Chondrocyte (in vitro differentiated cells): ENCODE measurements around the gene SLC24A4. TPM values are rescaled to one million over a fixed set of nuclear protein-coding genes. Genes with fewer than 3 reads are reported as not detected.
"Not testable (repeated sequence)": the region's sequence is repeated elsewhere in the genome, so short reads cannot be mapped to it uniquely, and the experiment has no call there.

Experiments
- DNase-seq: peaks from one replicate; pipeline ENCODE4 v3.0.0; 2021; ENCODE audit warnings: mixed read lengths, low spot score
- H3K27ac Mint-ChIP-seq: one replicate; pipeline ENCODE4 v1.8.0; 2021; ENCODE audit warnings: mild to moderate bottlenecking, moderate library complexity, mixed read lengths; ENCODE audit not compliant: unreplicated experiment
- H3K27me3 Mint-ChIP-seq: 2 replicates; pipeline ENCODE4 v1.8.0; 2021; ENCODE audit warnings: low read depth, mixed read lengths
- H3K36me3 Mint-ChIP-seq: 2 replicates; pipeline ENCODE4 v1.8.0; 2021; ENCODE audit warnings: low read depth, mixed read lengths
- H3K4me1 Mint-ChIP-seq: 2 replicates; pipeline ENCODE4 v1.8.0; 2021; ENCODE audit warnings: low read depth, mild to moderate bottlenecking, mixed read lengths
- H3K4me3 Mint-ChIP-seq: one replicate; pipeline ENCODE4 v1.8.0; 2021; ENCODE audit warnings: mild to moderate bottlenecking, moderate library complexity, mixed read lengths; ENCODE audit not compliant: unreplicated experiment
- H3K9me3 Mint-ChIP-seq: 2 replicates; pipeline ENCODE4 v1.8.0; 2021; ENCODE audit warnings: low read depth, mixed read lengths
- total RNA-seq: library from RNA; stranded (reverse); gene quantifications from 3 replicates; pipeline ENCODE4 v1.2.1, GENCODE V29; 2021
- TF ChIP-seq, protein P1 (sequence below): fragments of 200-600 bp; sonication (generic); IDR thresholded peaks from 2 replicates; pipeline ENCODE4 v1.5.0; 2021; ENCODE audit warnings: antibody characterized with exemption, mild to moderate bottlenecking, moderate library complexity

The SLC24A4 gene
- total RNA-seq, 1 donor from 2014 or later, result 0.37 TPM

DNA sequence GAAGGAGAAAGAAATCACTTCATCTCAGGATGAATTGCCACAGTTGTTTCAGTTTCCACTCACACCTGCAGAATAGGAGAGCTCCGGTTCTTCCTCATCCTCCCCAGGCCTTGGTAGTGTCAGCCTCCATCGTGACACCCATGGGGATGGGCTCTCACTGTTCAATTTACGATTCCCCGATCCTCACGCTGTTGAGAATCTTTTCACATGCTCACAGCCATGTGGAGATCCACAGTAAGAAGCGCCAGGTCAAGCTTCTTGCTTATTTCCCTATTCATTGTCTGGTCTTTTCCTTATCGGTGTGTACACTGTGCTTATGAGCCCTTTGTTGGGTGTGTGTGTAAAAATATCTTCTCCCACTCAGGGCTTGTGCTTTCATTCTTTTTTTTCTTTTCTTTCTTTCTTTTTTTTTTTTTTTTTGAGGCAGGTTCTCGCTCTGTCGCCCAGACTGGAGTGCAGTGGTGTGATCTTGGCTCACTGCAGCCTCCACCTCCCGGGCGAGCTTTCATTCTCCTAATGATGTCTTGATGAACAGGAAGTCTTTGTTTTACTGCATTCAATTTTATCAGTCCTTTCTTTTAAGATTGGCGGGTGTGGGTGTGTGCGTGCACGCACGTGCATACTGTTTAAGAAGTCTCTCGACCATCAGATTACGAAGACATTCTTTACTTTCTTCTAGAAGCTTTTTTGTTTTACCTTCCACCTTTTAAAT lies 212.1 kb downstream of the SLC24A4 start:
- H3K36me3 Mint-ChIP-seq, result no peaks in the 10 kb centered on the region
- no peaks in the 10 kb centered on the region for H3K27me3 Mint-ChIP-seq
- H3K4me3 Mint-ChIP-seq, result no peak overlapping the region
- H3K27ac Mint-ChIP-seq, result peak overlapping the region; percentile 6
- peaks cover 40% of the 10 kb centered on the region for H3K4me1 Mint-ChIP-seq
- no peaks in the 10 kb centered on the region for H3K9me3 Mint-ChIP-seq
- TF ChIP-seq, protein P1, sequence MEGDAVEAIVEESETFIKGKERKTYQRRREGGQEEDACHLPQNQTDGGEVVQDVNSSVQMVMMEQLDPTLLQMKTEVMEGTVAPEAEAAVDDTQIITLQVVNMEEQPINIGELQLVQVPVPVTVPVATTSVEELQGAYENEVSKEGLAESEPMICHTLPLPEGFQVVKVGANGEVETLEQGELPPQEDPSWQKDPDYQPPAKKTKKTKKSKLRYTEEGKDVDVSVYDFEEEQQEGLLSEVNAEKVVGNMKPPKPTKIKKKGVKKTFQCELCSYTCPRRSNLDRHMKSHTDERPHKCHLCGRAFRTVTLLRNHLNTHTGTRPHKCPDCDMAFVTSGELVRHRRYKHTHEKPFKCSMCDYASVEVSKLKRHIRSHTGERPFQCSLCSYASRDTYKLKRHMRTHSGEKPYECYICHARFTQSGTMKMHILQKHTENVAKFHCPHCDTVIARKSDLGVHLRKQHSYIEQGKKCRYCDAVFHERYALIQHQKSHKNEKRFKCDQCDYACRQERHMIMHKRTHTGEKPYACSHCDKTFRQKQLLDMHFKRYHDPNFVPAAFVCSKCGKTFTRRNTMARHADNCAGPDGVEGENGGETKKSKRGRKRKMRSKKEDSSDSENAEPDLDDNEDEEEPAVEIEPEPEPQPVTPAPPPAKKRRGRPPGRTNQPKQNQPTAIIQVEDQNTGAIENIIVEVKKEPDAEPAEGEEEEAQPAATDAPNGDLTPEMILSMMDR, result no peak
- DNase-seq, result no peak

DNA sequence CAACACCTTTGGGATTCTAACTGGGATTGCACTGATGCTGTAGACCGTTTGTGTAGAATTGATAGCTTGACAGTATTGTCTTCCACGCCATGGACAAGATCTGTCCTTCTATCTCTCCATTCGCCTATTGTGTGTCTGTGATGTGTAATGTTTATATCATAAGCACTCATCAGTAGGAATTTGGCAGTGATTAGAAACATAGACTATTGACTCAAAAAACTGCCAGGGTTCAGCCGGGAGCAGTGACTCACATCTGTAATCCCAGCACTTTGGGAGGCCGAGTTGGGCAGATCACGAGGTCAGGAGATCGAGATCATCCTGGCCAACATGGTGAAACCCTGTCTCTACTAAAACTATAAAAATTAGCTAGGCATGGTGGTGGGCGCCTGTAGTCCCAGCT lies 213.3 kb downstream of the SLC24A4 start:
- not testable (repeated sequence) for H3K4me3 Mint-ChIP-seq, DNase-seq, H3K9me3 Mint-ChIP-seq, H3K27ac Mint-ChIP-seq, H3K27me3 Mint-ChIP-seq, H3K36me3 Mint-ChIP-seq
- H3K4me1 Mint-ChIP-seq, result peaks cover 48% of the 10 kb centered on the region

DNA sequence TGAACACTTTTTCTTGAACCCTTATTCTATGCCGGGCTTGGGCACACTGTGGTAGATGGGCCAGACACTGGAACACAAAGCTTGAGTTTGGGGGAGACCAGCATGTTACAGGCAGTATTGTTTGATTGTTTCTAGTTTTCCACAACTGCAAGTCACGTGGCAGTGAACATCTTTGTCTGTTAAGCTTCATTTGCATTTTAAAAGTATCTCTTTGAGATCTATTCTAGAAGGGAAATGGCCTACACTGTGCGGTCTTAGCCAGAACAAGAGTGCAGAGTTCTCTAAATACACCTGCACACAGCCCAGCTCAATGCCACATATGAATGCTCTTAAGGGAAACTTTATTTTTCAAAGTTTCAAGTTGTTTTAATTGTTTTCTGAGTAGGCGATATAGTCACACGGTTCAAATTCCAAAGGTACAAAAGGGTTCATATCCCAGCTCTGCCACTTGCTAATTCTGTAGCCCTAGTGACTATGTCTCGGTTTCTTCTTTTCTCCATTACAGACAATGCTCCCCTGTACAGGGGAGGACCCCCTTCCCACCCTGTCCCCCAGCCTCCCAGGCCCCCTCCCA lies 215.5 kb downstream of the SLC24A4 start:
- Mint-ChIP-seq H3K36me3 (no peaks in the 10 kb centered on the region), H3K4me1 (peaks cover 52% of the 10 kb centered on the region), H3K4me3 (no peak overlapping the region), H3K27me3 (no peaks in the 10 kb centered on the region), H3K27ac (peak overlapping the region; percentile 95), H3K9me3 (peaks cover 2% of the 10 kb centered on the region)
- TF ChIP-seq, protein P1, result no peak
- DNase-seq, result no peak

DNA sequence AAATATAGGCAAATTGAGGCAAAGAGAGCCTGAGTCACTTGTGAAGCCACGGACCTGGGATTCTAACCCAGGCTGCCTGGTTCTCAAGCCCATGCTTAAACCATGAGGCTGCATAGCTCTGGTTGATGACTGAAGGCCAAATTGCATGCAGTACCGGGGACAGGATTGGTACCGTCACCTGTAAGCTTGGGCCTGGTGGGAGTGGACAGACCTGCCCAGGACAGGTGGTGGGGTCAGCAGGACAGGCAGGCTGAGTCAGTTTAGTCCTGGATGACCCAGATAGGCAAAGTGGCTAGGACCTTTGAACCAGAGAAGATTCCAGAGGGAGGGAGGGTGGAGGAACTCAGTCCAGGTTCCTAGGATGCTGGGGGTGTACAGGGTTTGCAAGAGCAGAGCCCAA lies 216.5 kb downstream of the SLC24A4 start:
- Mint-ChIP-seq H3K27ac (peak overlapping the region; percentile 95), H3K36me3 (no peaks in the 10 kb centered on the region), H3K4me3 (no peak overlapping the region), H3K27me3 (no peaks in the 10 kb centered on the region), H3K4me1 (peaks cover 58% of the 10 kb centered on the region), H3K9me3 (peaks cover 2% of the 10 kb centered on the region)
- TF ChIP-seq, protein P1, result no peak
- no peak for DNase-seq

DNA sequence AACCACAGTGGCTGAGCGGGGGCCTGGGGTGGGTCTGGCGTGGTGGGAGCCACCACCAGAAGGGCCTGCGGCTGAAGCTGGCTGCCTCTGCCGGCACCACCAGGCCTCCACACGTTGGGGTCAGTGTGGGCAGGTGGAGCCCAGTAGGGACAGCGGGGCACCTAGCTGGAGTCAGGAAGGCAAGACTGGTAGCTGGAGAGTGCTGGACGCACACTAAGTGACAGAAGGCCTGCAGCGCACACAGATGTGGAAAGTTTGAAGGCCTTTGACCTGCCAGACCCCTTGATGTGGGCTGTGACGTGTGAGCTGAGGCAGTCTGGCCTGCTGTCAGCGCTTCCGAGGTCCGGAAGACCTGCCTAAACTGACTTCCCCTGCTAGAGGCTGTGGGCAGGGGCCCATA lies 216.9 kb downstream of the SLC24A4 start:
- Mint-ChIP-seq H3K27me3 (no peaks in the 10 kb centered on the region), H3K36me3 (no peaks in the 10 kb centered on the region), H3K9me3 (peaks cover 2% of the 10 kb centered on the region), H3K4me3 (no peak overlapping the region), H3K4me1 (peaks cover 59% of the 10 kb centered on the region), H3K27ac (peak overlapping the region; percentile 95)
- DNase-seq, result no peak
- TF ChIP-seq, protein P1, result no peak
